Endodermal cell (in vitro differentiated cells): ENCODE data around the gene FBXL13. TPM values are rescaled to one million over a fixed set of nuclear protein-coding genes. Genes with fewer than 3 reads are reported as not detected.

Experiments
- DNase-seq: peaks from one replicate; pipeline ENCODE4 v3.0.0-alpha.2; 2017
- H3K27ac ChIP-seq: 2 replicates; pipeline ENCODE4 v1.5.1; 2013; ENCODE audit warnings: mild to moderate bottlenecking, low read depth, low read length, moderate library complexity
- H3K27me3 ChIP-seq: 2 replicates; pipeline ENCODE4 v1.6.1; 2013; ENCODE audit warnings: mild to moderate bottlenecking, low read length, moderate library complexity; ENCODE audit not compliant: insufficient read depth, control insufficient read depth, poor library complexity, severe bottlenecking
- H3K36me3 ChIP-seq: 2 replicates; pipeline ENCODE4 v1.7.0; 2013; ENCODE audit warnings: mild to moderate bottlenecking, low read length, moderate library complexity; ENCODE audit not compliant: control insufficient read depth, insufficient read depth
- H3K4me1 ChIP-seq: one replicate; pipeline ENCODE4 v1.7.0; 2013; ENCODE audit warnings: low read length; ENCODE audit not compliant: control insufficient read depth, insufficient read depth
- H3K4me3 ChIP-seq: 2 replicates; pipeline ENCODE4 v1.5.1; 2013; ENCODE audit warnings: mild to moderate bottlenecking, low read length, moderate library complexity
- H3K9ac ChIP-seq: 2 replicates; pipeline ENCODE4 v1.6.1; 2013; ENCODE audit warnings: mild to moderate bottlenecking, low read length, moderate library complexity; ENCODE audit not compliant: poor library complexity, severe bottlenecking; ENCODE audit errors: extremely low read depth
- H3K9me3 ChIP-seq: 2 replicates; pipeline ENCODE4 v1.6.1; 2013; ENCODE audit warnings: mild to moderate bottlenecking, low read length, moderate library complexity; ENCODE audit not compliant: control insufficient read depth
- H3K27ac Mint-ChIP-seq: 2 replicates; pipeline ENCODE4 v1.8.0; 2020; ENCODE audit warnings: mixed read lengths
- H3K27me3 Mint-ChIP-seq: 2 replicates; pipeline ENCODE4 v1.8.0; 2021; ENCODE audit warnings: mild to moderate bottlenecking, mixed read lengths; ENCODE audit not compliant: insufficient read depth
- H3K36me3 Mint-ChIP-seq: 2 replicates; pipeline ENCODE4 v1.8.0; 2020; ENCODE audit warnings: low read depth, mixed read lengths
- H3K4me1 Mint-ChIP-seq: 2 replicates; pipeline ENCODE4 v1.8.0; 2020; ENCODE audit warnings: mixed read lengths
- H3K4me3 Mint-ChIP-seq: 2 replicates; pipeline ENCODE4 v1.8.0; 2020; ENCODE audit warnings: mild to moderate bottlenecking, moderate library complexity, mixed read lengths
- H3K9me3 Mint-ChIP-seq: 2 replicates; pipeline ENCODE4 v1.8.0; 2020; ENCODE audit warnings: mild to moderate bottlenecking, mixed read lengths
- WGBS, 2 experiments: methylation state at CpG; one replicate each; pipeline versions ENCODE4 v1.1.5 to v1.1.7; 2013; ENCODE audit warnings: missing lambda C conversion rate in 2 of 2, mixed read lengths in 1 of 2; ENCODE audit not compliant: insufficient coverage in 1 of 2, insufficient read length in 1 of 2; 5-methylcytosine and 5-hydroxymethylcytosine counted together
- total RNA-seq, 2 donors: library from RNA; stranded (reverse); fragmentation: NEBNext Ultra II Directional in 1 of 2; extraction: Animal tissue kit (Norgen Biotek cat#: 25700) in 1 of 2; gene quantifications; 2 replicates in 1 of 2; 3 replicates in 1 of 2; pipeline ENCODE4 v1.2.1, GENCODE V29; 2021
- TF ChIP-seq, protein P1 (sequence below): fragments of 200-600 bp; sonication (generic); conservative IDR thresholded peaks from 2 replicates; pipeline ENCODE4 v1.5.0; 2021; ENCODE audit warnings: antibody characterized with exemption, mild to moderate bottlenecking

The FBXL13 gene
- total RNA-seq, 2 donors from 2014 or later = 2.1 to 2.7 TPM

DNA sequence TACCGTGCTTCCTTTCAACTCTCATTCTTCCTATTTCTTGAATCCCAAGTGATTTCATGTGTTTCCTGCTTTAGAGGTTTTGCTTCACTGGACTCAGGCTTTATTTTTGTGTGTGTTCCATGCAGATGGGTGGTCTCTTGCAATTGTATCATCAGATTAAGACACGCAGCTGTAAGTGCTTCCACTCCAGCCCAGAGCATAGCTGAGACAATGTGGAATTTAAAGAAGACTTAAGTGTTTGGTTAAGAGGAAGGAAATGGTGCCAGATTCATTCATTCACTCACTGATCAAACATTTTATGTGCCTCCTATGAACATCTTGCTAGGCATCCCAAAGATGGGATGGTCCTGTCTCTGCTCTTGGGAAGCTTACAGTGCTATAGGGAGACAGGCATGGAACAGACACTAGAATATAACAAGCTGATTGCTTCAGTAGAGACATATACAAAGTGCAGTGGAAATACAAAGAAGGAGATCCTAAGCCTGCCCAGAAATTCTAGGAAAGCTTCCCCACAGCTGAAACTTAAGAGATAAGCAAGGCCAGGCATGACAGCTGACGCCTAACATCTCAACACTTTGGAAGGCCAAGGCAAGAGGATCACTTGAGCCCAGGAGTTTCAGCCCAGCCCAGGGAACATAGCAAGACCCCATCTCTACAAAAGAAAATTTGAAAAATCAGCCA is 207.9 kb downstream of the FBXL13 start:
- 87 to 99% methylated on average over 1 to 3 of the region's 3 CpGs for WGBS, 2 experiments
- Histone ChIP-seq H3K9me3 (no peaks in the 10 kb centered on the region), H3K9ac (no peak overlapping the region), H3K27ac (no peak overlapping the region), H3K4me3 (no peak overlapping the region), H3K36me3 (no peaks in the 10 kb centered on the region), H3K4me1 (no peaks in the 10 kb centered on the region), H3K27me3 (no peaks in the 10 kb centered on the region)
- TF ChIP-seq, protein P1, sequence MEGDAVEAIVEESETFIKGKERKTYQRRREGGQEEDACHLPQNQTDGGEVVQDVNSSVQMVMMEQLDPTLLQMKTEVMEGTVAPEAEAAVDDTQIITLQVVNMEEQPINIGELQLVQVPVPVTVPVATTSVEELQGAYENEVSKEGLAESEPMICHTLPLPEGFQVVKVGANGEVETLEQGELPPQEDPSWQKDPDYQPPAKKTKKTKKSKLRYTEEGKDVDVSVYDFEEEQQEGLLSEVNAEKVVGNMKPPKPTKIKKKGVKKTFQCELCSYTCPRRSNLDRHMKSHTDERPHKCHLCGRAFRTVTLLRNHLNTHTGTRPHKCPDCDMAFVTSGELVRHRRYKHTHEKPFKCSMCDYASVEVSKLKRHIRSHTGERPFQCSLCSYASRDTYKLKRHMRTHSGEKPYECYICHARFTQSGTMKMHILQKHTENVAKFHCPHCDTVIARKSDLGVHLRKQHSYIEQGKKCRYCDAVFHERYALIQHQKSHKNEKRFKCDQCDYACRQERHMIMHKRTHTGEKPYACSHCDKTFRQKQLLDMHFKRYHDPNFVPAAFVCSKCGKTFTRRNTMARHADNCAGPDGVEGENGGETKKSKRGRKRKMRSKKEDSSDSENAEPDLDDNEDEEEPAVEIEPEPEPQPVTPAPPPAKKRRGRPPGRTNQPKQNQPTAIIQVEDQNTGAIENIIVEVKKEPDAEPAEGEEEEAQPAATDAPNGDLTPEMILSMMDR = no peak
- no peaks in the 10 kb centered on the region for H3K36me3 Mint-ChIP-seq
- no peak overlapping the region for H3K4me3 Mint-ChIP-seq
- H3K4me1 Mint-ChIP-seq = no peaks in the 10 kb centered on the region
- no peak for DNase-seq
- no peak overlapping the region for H3K27ac Mint-ChIP-seq
- H3K9me3 Mint-ChIP-seq = no peaks in the 10 kb centered on the region
- H3K27me3 Mint-ChIP-seq = no peaks in the 10 kb centered on the region

DNA sequence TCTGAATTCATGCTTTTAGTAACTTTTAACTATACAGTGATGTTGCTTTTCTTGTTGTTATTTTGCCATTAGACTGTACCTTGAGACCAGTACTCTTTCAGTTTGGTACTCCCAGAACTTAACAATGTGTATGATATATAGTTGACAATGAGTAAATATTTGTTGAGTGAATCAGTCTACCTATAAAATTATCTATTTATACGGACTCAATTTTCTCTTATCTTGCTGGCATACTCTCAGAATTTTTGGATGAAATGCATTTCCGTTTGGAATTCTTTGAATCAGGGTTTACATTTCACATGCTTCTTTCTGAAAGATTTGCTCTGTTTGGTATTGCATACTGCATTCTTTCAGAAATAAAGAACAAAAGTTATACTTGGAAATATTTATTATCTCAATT is 209.6 kb downstream of the FBXL13 start:
- 96 to 100% methylated on average over 1 to 2 of the region's 2 CpGs for WGBS, 2 experiments
- H3K27me3 ChIP-seq = no peaks in the 10 kb centered on the region
- Mint-ChIP-seq H3K36me3 (no peaks in the 10 kb centered on the region), H3K4me3 (no peak overlapping the region), H3K27ac (no peak overlapping the region), H3K27me3 (no peaks in the 10 kb centered on the region), H3K4me1 (no peaks in the 10 kb centered on the region), H3K9me3 (no peaks in the 10 kb centered on the region)
- no peak overlapping the region for H3K27ac ChIP-seq
- no peaks in the 10 kb centered on the region for H3K36me3 ChIP-seq
- H3K4me1 ChIP-seq = no peaks in the 10 kb centered on the region
- H3K4me3 ChIP-seq = no peak overlapping the region
- no peak for DNase-seq
- no peaks in the 10 kb centered on the region for H3K9me3 ChIP-seq
- TF ChIP-seq, protein P1 = no peak
- no peak overlapping the region for H3K9ac ChIP-seq

- no peaks in the 10 kb centered on the region for H3K4me1 ChIP-seq
- Mint-ChIP-seq H3K36me3 (no peaks in the 10 kb centered on the region), H3K27ac (no peak overlapping the region), H3K9me3 (no peaks in the 10 kb centered on the region), H3K4me1 (no peaks in the 10 kb centered on the region), H3K27me3 (no peaks in the 10 kb centered on the region), H3K4me3 (no peak overlapping the region)
- 87 to 100% methylated on average over 1 of the region's 3 CpGs for WGBS, 2 experiments
- TF ChIP-seq, protein P1 = no peak
- no peak for DNase-seq
- H3K9me3 ChIP-seq = no peaks in the 10 kb centered on the region
- H3K9ac ChIP-seq = no peak overlapping the region
- H3K27me3 ChIP-seq = no peaks in the 10 kb centered on the region
- H3K36me3 ChIP-seq = no peaks in the 10 kb centered on the region
- H3K27ac ChIP-seq = no peak overlapping the region
- no peak overlapping the region for H3K4me3 ChIP-seq
These were observed 214.2 kb downstream of the FBXL13 start for GRCh38 chr7:102860351-102860811.
